Stimulated activated CD4-positive, alpha-beta T cell treated with anti-CD3 and anti-CD28 coated beads, Interleukin-4, amount 100 ng/mL, for 1 hour (primary cell): ENCODE data around the gene TM7SF2.

Source experiments
- DNase-seq: peaks from one replicate; pipeline ENCODE4 v3.0.0-alpha.2; 2020

Gene TM7SF2

GRCh38 chr11:65111744-65112545 lies at the start of gene TM7SF2:
Gene TM7SF2, plus strand, starts transcription at chr11:65111872. Its CDS starts 144 bp downstream, at chr11:65112016.
- peak; percentile 96 for DNase-seq

GRCh38 chr11:65063532-65063931 lies 48.1 kb upstream of the TM7SF2 start:
- DNase-seq = no peak

- no peak for DNase-seq
Observed at GRCh38 chr11:65064847-65065240, 46.8 kb upstream of the TM7SF2 start.

GRCh38 chr11:65065851-65066250 lies 45.8 kb upstream of the TM7SF2 start:
- DNase-seq = no peak

- DNase-seq = no peak
Observed at GRCh38 chr11:65066315-65066714, 45.4 kb upstream of the TM7SF2 start.

- DNase-seq = no peak
Observed at GRCh38 chr11:65066805-65067291, 44.8 kb upstream of the TM7SF2 start.

- no peak for DNase-seq
Observed at GRCh38 chr11:65067446-65067845, 44.2 kb upstream of the TM7SF2 start.

GRCh38 chr11:65069217-65069616 lies 42.5 kb upstream of the TM7SF2 start:
- DNase-seq = no peak

GRCh38 chr11:65071907-65072630 lies 39.6 kb upstream of the TM7SF2 start:
- no peak for DNase-seq

- DNase-seq = no peak
Observed at GRCh38 chr11:65072631-65072966, 39.1 kb upstream of the TM7SF2 start.

GRCh38 chr11:65077451-65077850 lies 34.2 kb upstream of the TM7SF2 start:
- no peak for DNase-seq

- peak; percentile 75 for DNase-seq
Observed at GRCh38 chr11:65078151-65078550, 33.5 kb upstream of the TM7SF2 start.

GRCh38 chr11:65078786-65079342 lies 32.8 kb upstream of the TM7SF2 start:
- no peak for DNase-seq

GRCh38 chr11:65083134-65083833 lies 28.4 kb upstream of the TM7SF2 start:
- DNase-seq = no peak

- peak; percentile 94 for DNase-seq
Observed at GRCh38 chr11:65083834-65084597, 27.7 kb upstream of the TM7SF2 start, which contains the start of the genes CDCA5 and ZFPL1. Gene CDCA5, minus strand, starts transcription at chr11:65084040. Its CDS starts 62 bp downstream, at chr11:65083978. Gene ZFPL1, plus strand, starts transcription at chr11:65084222. Its CDS starts 477 bp downstream, at chr11:65084699.

GRCh38 chr11:65084598-65085375 lies 26.9 kb upstream of the TM7SF2 start:
- DNase-seq = no peak

GRCh38 chr11:65085446-65085845 lies 26.2 kb upstream of the TM7SF2 start:
- no peak for DNase-seq

GRCh38 chr11:65086809-65087208 lies 24.9 kb upstream of the TM7SF2 start:
- no peak for DNase-seq

- DNase-seq = no peak
Observed at GRCh38 chr11:65087216-65087615, 24.5 kb upstream of the TM7SF2 start.

GRCh38 chr11:65087827-65088226 lies 23.8 kb upstream of the TM7SF2 start:
- no peak for DNase-seq

GRCh38 chr11:65089621-65090020 lies 22.1 kb upstream of the TM7SF2 start:
- DNase-seq = no peak
